ENCODE measurements around the gene CCBE1.
A peak's percentile ranks its signal among the peaks of the same experiment; 100 is the strongest.
"Not testable (repeated sequence)": the region's sequence is repeated elsewhere in the genome, so short reads cannot be mapped to it uniquely, and the experiment has no call there.

Gene CCBE1

GRCh38 chr18:59520562-59521355, 176.5 kb downstream of the CCBE1 start:
- no peak for DNase-seq (ENCODE audit: low read depth, low spot score)
- Histone ChIP-seq H3K27me3 (ENCODE audit: insufficient read depth, insufficient read length) (no peaks in the 10 kb centered on the region), H3K36me3 (ENCODE audit: insufficient read depth, insufficient read length, low read length) (no peaks in the 10 kb centered on the region), H3K9me3 (ENCODE audit: insufficient read depth, low read length) (no peaks in the 10 kb centered on the region), H3K9ac (ENCODE audit: insufficient read length, low read depth) (no peak overlapping the region), H3K4me3 (ENCODE audit: insufficient read length, low read depth) (no peak overlapping the region), H3K4me1 (ENCODE audit: insufficient read depth, insufficient read length) (no peaks in the 10 kb centered on the region)
- TF ChIP-seq SUZ12 (IDR thresholded peaks at IDR 0.05; ENCODE audit: extremely low read depth, insufficient read depth, insufficient read length) (no peak), ZNF274 (IDR thresholded peaks at IDR 0.05; ENCODE audit: low read depth, low read length) (no peak), YY1 (IDR thresholded peaks at IDR 0.05; ENCODE audit: insufficient read depth, insufficient read length) (no peak)

- no peak overlapping the region for H3K4me3 ChIP-seq (ENCODE audit: insufficient read length, low read depth)
- no peaks in the 10 kb centered on the region for H3K9me3 ChIP-seq (ENCODE audit: insufficient read depth, low read length)
- no peaks in the 10 kb centered on the region for H3K27me3 ChIP-seq (ENCODE audit: insufficient read depth, insufficient read length)
- H3K36me3 ChIP-seq (ENCODE audit: insufficient read depth, insufficient read length, low read length), result no peaks in the 10 kb centered on the region
- TF ChIP-seq ZNF274 (IDR thresholded peaks at IDR 0.05; ENCODE audit: low read depth, low read length) (no peak), SUZ12 (IDR thresholded peaks at IDR 0.05; ENCODE audit: extremely low read depth, insufficient read depth, insufficient read length) (no peak), YY1 (IDR thresholded peaks at IDR 0.05; ENCODE audit: insufficient read depth, insufficient read length) (no peak)
- no peak overlapping the region for H3K9ac ChIP-seq (ENCODE audit: insufficient read length, low read depth)
- no peak for DNase-seq (ENCODE audit: low read depth, low spot score)
- no peaks in the 10 kb centered on the region for H3K4me1 ChIP-seq (ENCODE audit: insufficient read depth, insufficient read length)
These were observed 178.5 kb downstream of the CCBE1 start for GRCh38 chr18:59518705-59519104.

GRCh38 chr18:59517446-59518165, 179.6 kb downstream of the CCBE1 start:
- Histone ChIP-seq H3K27me3 (ENCODE audit: insufficient read depth, insufficient read length) (no peaks in the 10 kb centered on the region), H3K36me3 (ENCODE audit: insufficient read depth, insufficient read length, low read length) (no peaks in the 10 kb centered on the region), H3K9me3 (ENCODE audit: insufficient read depth, low read length) (no peaks in the 10 kb centered on the region), H3K4me3 (ENCODE audit: insufficient read length, low read depth) (no peak overlapping the region), H3K4me1 (ENCODE audit: insufficient read depth, insufficient read length) (no peaks in the 10 kb centered on the region), H3K9ac (ENCODE audit: insufficient read length, low read depth) (no peak overlapping the region)
- peak; percentile 22 for DNase-seq (ENCODE audit: low read depth, low spot score)
- no peak for TF ChIP-seq SUZ12 (IDR thresholded peaks at IDR 0.05; ENCODE audit: extremely low read depth, insufficient read depth, insufficient read length)
- TF ChIP-seq YY1 (IDR thresholded peaks at IDR 0.05; ENCODE audit: insufficient read depth, insufficient read length), result no peak
- TF ChIP-seq ZNF274 (IDR thresholded peaks at IDR 0.05; ENCODE audit: low read depth, low read length), result no peak

GRCh38 chr18:59516356-59517155, 180.7 kb downstream of the CCBE1 start:
- DNase-seq (ENCODE audit: low read depth, low spot score), result peak; percentile 47
- H3K9me3 ChIP-seq (ENCODE audit: insufficient read depth, low read length), result no peaks in the 10 kb centered on the region
- no peak overlapping the region for H3K9ac ChIP-seq (ENCODE audit: insufficient read length, low read depth)
- no peak overlapping the region for H3K4me3 ChIP-seq (ENCODE audit: insufficient read length, low read depth)
- TF ChIP-seq YY1 (IDR thresholded peaks at IDR 0.05; ENCODE audit: insufficient read depth, insufficient read length), result no peak
- no peak for TF ChIP-seq ZNF274 (IDR thresholded peaks at IDR 0.05; ENCODE audit: low read depth, low read length)
- no peak for TF ChIP-seq SUZ12 (IDR thresholded peaks at IDR 0.05; ENCODE audit: extremely low read depth, insufficient read depth, insufficient read length)
- no peaks in the 10 kb centered on the region for H3K36me3 ChIP-seq (ENCODE audit: insufficient read depth, insufficient read length, low read length)
- no peaks in the 10 kb centered on the region for H3K4me1 ChIP-seq (ENCODE audit: insufficient read depth, insufficient read length)
- no peaks in the 10 kb centered on the region for H3K27me3 ChIP-seq (ENCODE audit: insufficient read depth, insufficient read length)

GRCh38 chr18:59515956-59516355, 181.3 kb downstream of the CCBE1 start:
- not testable (repeated sequence) for H3K9me3 ChIP-seq (ENCODE audit: insufficient read depth, low read length); H3K36me3 ChIP-seq (ENCODE audit: insufficient read depth, insufficient read length, low read length); H3K4me3 ChIP-seq (ENCODE audit: insufficient read length, low read depth); H3K27me3 ChIP-seq (ENCODE audit: insufficient read depth, insufficient read length); DNase-seq (ENCODE audit: low read depth, low spot score); H3K4me1 ChIP-seq (ENCODE audit: insufficient read depth, insufficient read length); H3K9ac ChIP-seq (ENCODE audit: insufficient read length, low read depth)

GRCh38 chr18:59515147-59515546, 182.1 kb downstream of the CCBE1 start:
- TF ChIP-seq ZNF274 (IDR thresholded peaks at IDR 0.05; ENCODE audit: low read depth, low read length) (no peak), YY1 (IDR thresholded peaks at IDR 0.05; ENCODE audit: insufficient read depth, insufficient read length) (no peak), SUZ12 (IDR thresholded peaks at IDR 0.05; ENCODE audit: extremely low read depth, insufficient read depth, insufficient read length) (no peak)
- no peaks in the 10 kb centered on the region for H3K4me1 ChIP-seq (ENCODE audit: insufficient read depth, insufficient read length)
- H3K9ac ChIP-seq (ENCODE audit: insufficient read length, low read depth), result no peak overlapping the region
- H3K9me3 ChIP-seq (ENCODE audit: insufficient read depth, low read length), result no peaks in the 10 kb centered on the region
- H3K36me3 ChIP-seq (ENCODE audit: insufficient read depth, insufficient read length, low read length), result no peaks in the 10 kb centered on the region
- no peaks in the 10 kb centered on the region for H3K27me3 ChIP-seq (ENCODE audit: insufficient read depth, insufficient read length)
- no peak for DNase-seq (ENCODE audit: low read depth, low spot score)
- no peak overlapping the region for H3K4me3 ChIP-seq (ENCODE audit: insufficient read length, low read depth)

DNA sequence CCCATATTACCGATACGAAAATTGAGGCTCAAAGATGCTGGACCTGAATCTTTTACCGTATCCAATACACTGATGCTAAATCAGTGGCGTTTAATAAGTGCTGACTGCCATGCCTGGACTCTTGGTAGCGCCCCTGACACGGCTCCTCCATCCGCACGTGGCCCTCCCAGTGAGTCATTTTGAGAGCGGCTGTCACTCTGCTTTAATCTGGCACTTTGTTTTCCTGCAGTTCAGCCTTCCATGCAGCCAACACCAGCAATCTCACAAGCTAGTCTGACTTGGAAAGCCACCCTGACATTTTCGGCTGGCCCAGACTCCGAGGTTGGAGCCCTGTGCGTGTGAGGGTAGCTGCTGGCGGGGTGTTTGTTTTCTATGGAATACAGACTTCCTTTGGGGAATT, 183.0 kb downstream of the CCBE1 start:
- no peak for DNase-seq (ENCODE audit: low read depth, low spot score)
- TF ChIP-seq YY1 (IDR thresholded peaks at IDR 0.05; ENCODE audit: insufficient read depth, insufficient read length), result no peak
- no peak for TF ChIP-seq ZNF274 (IDR thresholded peaks at IDR 0.05; ENCODE audit: low read depth, low read length)
- TF ChIP-seq SUZ12 (IDR thresholded peaks at IDR 0.05; ENCODE audit: extremely low read depth, insufficient read depth, insufficient read length), result no peak
- Histone ChIP-seq H3K9me3 (ENCODE audit: insufficient read depth, low read length) (no peaks in the 10 kb centered on the region), H3K4me3 (ENCODE audit: insufficient read length, low read depth) (no peak overlapping the region), H3K9ac (ENCODE audit: insufficient read length, low read depth) (no peak overlapping the region), H3K36me3 (ENCODE audit: insufficient read depth, insufficient read length, low read length) (no peaks in the 10 kb centered on the region), H3K4me1 (ENCODE audit: insufficient read depth, insufficient read length) (no peaks in the 10 kb centered on the region), H3K27me3 (ENCODE audit: insufficient read depth, insufficient read length) (no peaks in the 10 kb centered on the region)

All from NT2/D1 (cell line).